Measurements from ENCODE around the gene LYSMD2. TPM values are rescaled to one million over a fixed set of nuclear protein-coding genes. Genes with fewer than 3 reads are reported as not detected.

The LYSMD2 gene
- total and polyA plus RNA-seq, 2 experiments from 2014 or later: 5.4 to 5.9 TPM

- TF ChIP-seq ZNF462 (CRISPR knock-in tag; IDR thresholded peaks at IDR 0.05): no peak
Observed at GRCh38 chr15:51687565-51687964, 49.9 kb downstream of the LYSMD2 start (continued).

GRCh38 chr15:51681303-51681963, 56.0 kb downstream of the LYSMD2 start, which contains the start of gene SCG3:
Gene SCG3 (plus strand): TSS chr15:51681503. CDS start chr15:51681756, 253 bp downstream.
- DNase-seq (ENCODE audit: low spot score) (peak; percentile 100), ATAC-seq (peak; percentile 98)
- Histone ChIP-seq H3F3A (replicated peaks; ENCODE audit: low read depth) (no peaks in the 10 kb centered on the region), H3K9me2 (ENCODE audit: insufficient read depth) (no peaks in the 10 kb centered on the region), H3K4me3 (peak within 1 kb of the TSS; percentile 68), H3K4me2 (peak within 1 kb of the TSS; percentile 87), H3K4me1 (ENCODE audit: insufficient read depth) (peaks cover 22% of the 10 kb centered on the region), H3K79me2 (replicated peaks; ENCODE audit: insufficient read depth) (peaks cover 7% of the 10 kb centered on the region; the same call in 1 of the 2 replicates), H3K36me3 (ENCODE audit: insufficient read depth) (no peaks in the 10 kb centered on the region), H2AFZ (peak within 1 kb of the TSS; percentile 95), H3K27me3 (ENCODE audit: insufficient read depth) (no peaks in the 10 kb centered on the region), H3K27ac (ENCODE audit: low read depth) (peak within 1 kb of the TSS; percentile 91), H4K20me1 (replicated peaks; ENCODE audit: insufficient read depth) (no peaks in the 10 kb centered on the region)
- no peaks in the 10 kb centered on the region for H3K9me3 Mint-ChIP-seq
- peak within 1 kb of the TSS; percentile 96 for H3K27ac Mint-ChIP-seq
- H3K27me3 Mint-ChIP-seq (ENCODE audit: insufficient read depth, low read depth, poor library complexity): peaks cover 6% of the 10 kb centered on the region
- H3K4me1 Mint-ChIP-seq: peaks cover 11% of the 10 kb centered on the region; the same call in 2 of the 3 replicates
- peaks cover 13% of the 10 kb centered on the region for H3K36me3 Mint-ChIP-seq (ENCODE audit: low read depth)
- H3K4me3 Mint-ChIP-seq: peak within 1 kb of the TSS; percentile 89
- TF ChIP-seq EZH2phosphoT487 (IDR thresholded peaks at IDR 0.05; ENCODE audit: unreplicated experiment) (no peak), ZNF462 (CRISPR knock-in tag; IDR thresholded peaks at IDR 0.05) (no peak), CREB1 (CRISPR knock-in tag; IDR thresholded peaks at IDR 0.05; ENCODE audit: low read depth) (peak; percentile 97), EZH2 (IDR thresholded peaks at IDR 0.05; ENCODE audit: low read depth, unreplicated experiment) (no peak), CTCF (conservative IDR thresholded peaks at IDR 0.05; ENCODE audit: low read depth in 2 of 2) (no peak), STAT1 (IDR thresholded peaks at IDR 0.05; ENCODE audit: unreplicated experiment) (no peak), POLR2AphosphoS5 (IDR thresholded peaks at IDR 0.05; ENCODE audit: low read depth) (peak; percentile 67)
